OCI-M2 (cell line): ENCODE results near the gene ATXN1.

Experiments used
- DNase-seq: peaks from one replicate; lab custom pipeline; 2025; ENCODE audit not compliant: unreplicated experiment; lab: John Stamatoyannopoulos, UW

ATXN1 gene

GRCh38 chr6:16783952-16784565 lies 22.8 kb upstream of the ATXN1 start:
- no peak for DNase-seq

GRCh38 chr6:16783509-16783908 lies 22.2 kb upstream of the ATXN1 start:
- DNase-seq = no peak

- no peak for DNase-seq
Observed at GRCh38 chr6:16782278-16782677, 21.0 kb upstream of the ATXN1 start.

- DNase-seq = no peak
Observed at GRCh38 chr6:16781348-16782169, 20.3 kb upstream of the ATXN1 start.

GRCh38 chr6:16778521-16778920 lies 17.3 kb upstream of the ATXN1 start:
- no peak for DNase-seq

DNA sequence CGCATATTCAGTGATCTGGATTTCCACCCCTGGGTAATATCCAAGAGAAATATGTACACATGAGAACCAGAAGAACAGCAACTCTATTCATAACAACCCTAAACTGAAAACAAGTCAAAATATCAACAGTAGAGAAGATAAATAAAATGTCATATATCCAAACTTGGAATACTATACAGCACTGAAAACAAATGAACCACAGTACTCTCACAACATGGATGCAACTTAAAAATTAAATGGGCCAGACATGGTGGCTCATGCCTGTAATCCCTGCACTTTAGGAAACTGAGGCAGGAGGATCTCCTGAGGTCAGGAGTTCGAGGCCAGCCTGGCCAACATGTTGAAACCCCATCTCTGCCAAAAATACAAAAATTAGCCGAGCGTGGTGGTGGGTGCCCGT lies 16.5 kb upstream of the ATXN1 start:
- DNase-seq = no peak

- DNase-seq = no peak
Observed at GRCh38 chr6:16776394-16777017, 15.2 kb upstream of the ATXN1 start.

GRCh38 chr6:16774437-16774836 lies 13.2 kb upstream of the ATXN1 start:
- DNase-seq = no peak

- DNase-seq = no peak
Observed at GRCh38 chr6:16773362-16773761, 12.1 kb upstream of the ATXN1 start.

- no peak for DNase-seq
Observed at GRCh38 chr6:16770701-16771569, 9.7 kb upstream of the ATXN1 start.

- DNase-seq = no peak
Observed at GRCh38 chr6:16769986-16770376, 8.7 kb upstream of the ATXN1 start.

DNA sequence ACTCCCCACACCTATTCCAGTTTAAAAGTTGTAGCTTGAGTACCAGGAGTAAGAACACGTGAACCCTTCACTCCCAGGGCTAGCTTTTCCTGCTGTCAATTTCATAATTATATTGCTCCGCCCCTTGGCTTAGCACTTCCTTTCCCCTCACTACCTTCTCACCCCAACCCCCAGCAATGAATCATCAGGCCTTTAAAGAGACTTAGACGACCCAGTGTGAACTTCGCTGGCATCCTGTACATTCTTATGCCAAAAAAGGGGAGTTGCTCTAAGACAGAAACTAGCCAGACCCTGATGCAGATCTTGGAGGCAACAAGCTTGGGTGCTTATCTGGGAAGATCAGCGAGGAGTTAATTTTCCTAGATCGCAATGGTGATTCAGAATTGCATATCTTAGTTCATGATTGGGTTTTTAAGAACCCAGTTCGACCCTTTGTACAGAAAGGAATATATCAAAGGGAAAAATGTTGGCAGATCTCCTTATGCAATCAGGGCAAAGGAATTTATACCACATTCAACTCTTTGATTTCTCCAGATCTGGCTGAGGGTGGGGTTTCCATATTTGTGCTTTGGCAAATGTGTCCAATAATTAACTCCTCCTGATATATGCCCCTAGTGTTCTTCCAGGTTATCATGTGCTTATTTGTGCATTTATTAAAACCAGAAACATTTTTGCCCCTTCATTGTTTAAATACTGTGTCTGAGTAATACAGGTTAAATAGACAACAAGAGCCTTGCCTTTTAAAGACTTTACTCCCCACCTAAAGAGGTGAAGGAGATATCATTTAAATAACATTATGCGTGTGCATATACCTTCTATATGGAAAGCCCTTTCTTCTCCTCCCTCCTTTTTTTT lies 8.1 kb upstream of the ATXN1 start:
- no peak for DNase-seq

DNA sequence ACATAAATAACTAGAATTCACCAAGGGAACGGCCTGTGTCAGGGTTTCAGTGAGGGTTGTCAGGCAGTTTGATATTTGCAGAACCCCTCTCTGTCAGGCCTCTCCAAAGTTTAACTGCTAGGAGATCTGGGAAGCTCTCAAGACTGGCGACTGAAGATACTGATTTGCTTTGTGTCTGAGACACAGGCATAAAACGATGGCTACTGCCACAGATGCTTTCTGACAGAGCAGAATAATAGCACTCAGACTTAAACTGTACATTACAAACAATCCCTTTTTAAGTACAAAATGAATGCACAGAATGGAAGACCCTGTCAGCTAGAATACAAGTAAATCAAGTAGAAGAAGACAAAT lies 7.2 kb upstream of the ATXN1 start:
- no peak for DNase-seq

- DNase-seq = no peak
Observed at GRCh38 chr6:16767765-16768476, 6.7 kb upstream of the ATXN1 start.

- no peak for DNase-seq
Observed at GRCh38 chr6:16766836-16767745, 5.8 kb upstream of the ATXN1 start.

DNA sequence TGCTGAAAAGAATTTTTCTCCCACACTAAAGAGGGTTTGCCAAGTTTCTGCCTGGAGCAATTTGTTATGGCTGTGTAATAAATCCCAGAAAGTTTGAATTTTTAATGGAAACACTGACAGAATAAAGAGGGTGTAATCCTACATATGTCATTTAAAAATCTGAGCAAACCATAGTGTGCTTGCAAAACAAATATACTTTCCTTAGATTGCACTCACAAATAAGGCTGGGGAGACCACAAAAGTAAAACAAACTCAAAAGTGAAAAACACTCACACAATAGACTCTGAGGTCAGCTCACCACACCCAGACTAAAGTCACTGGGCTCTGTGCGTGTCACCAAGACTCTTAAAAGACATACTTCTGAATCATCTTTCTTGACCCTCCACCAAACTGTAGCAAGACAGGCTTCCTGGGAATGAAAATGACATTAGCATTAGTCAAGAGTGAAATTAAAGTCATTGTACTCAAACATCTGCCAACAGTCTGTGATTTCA lies 4.8 kb upstream of the ATXN1 start:
- no peak for DNase-seq

- no peak for DNase-seq
Observed at GRCh38 chr6:16765235-16765634, 4.0 kb upstream of the ATXN1 start.

DNA sequence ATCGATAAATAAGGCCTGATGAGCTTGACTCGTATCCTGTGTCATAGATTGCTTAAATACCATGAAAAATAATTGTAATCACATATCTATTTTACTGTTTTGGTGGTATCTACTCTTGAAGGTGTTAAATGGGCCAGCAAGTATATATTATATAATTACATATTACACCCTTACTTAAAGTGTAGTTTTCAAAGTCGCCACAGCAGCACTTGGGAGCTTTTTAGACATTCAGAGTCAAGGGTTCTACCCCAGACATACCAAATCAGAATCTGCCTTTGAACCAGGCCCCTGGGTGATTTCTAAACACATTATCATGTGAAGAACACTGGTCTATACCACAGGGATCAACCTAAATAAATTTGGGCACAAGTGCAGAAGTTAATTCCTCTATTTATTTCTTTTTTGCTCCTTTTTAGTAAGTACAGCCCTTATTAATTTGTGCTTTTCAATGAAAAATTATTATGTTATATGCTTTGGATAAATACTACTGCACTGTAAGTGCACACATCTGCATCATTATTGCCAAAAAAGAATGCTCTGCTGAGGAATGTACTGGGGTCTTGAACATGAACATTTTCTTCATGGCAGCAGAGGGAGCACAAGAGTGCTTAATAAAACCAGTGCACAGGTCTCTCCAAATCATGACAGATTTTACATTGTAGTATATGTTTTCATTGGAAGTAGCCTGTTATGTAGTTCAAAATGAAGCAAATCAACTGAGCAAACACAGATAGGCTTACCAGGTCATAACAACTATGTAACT lies 3.1 kb upstream of the ATXN1 start:
- no peak for DNase-seq
